Activated CD4-positive, alpha-beta T cell treated with anti-CD3 and anti-CD28 coated beads for 24 hours (primary cell): Measurements from ENCODE around the gene MCM5.
"Not testable (repeated sequence)": the region's sequence is repeated elsewhere in the genome, so short reads cannot be mapped to it uniquely, and the experiment has no call there.

Experiments
- DNase-seq, 2 donors: peaks; one replicate each; pipeline ENCODE4 v3.0.0-alpha.2; 2020; ENCODE audit warnings: low read depth in 2 of 2

MCM5 gene

DNA sequence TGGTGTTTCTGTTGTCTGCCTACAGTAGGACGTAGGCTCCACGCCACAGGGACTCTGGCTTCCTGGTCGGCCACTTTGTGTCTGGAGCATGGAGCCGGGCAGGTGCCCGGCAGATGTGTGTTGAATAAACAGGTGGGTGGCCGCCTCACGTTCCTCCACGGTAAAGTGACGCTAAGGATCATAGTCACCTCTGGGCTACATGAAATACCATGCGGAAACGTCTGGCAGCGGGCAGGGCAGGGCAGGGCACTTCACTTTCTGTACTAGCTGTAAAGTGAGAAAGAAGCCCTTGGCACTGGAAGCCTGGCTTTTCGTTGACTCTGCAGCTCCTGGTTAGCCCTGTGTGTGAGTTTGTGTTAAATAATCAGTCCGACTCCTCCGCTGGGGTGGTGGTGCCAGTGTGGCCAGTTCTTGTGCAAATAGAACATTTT lies 52.4 kb downstream of the MCM5 start:
- no peak for DNase-seq

DNA sequence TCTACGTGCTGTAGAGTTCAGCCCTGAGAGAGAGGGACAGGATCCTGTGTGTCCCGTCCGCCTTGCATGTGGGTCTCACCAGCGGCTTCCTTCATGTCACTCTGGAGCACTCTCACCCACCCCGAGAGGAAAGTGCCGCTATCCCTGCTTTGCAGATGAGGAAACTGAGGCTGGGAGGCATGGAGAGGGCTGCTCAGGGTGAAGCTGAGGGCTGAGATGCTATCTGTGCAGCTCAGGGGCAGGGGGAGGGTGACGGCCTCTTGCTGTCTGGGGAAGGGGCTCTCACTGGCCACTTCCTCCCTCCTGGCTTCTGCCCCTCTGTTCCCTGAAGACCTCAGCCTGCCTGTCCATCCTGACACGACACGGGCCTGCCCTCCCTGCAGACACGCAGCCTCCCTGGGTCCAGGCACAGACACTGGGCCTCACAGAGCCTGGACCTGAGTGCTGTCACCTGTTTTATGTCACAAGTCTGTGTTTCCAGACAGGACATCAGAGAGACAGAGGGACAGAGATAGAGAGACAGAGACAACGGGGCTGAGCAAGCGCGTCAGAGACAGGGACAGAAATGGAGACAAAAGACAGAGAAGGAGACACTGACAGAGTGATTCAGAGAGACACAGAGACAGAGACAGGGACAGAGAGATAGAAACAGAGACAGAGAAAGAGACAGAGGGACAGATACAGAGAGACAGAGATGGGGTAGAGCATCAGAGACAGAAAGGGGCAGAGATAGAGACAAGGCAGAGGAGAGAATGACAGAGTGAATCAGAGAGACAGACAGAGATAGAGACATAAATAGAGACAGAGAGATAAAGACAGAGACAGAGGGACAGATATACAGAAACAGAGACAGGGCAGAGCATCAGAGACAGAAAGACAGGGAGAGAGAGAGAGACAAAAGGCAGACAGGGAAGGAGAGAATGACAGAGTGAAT lies 53.1 kb downstream of the MCM5 start:
- DNase-seq = no peak

DNA sequence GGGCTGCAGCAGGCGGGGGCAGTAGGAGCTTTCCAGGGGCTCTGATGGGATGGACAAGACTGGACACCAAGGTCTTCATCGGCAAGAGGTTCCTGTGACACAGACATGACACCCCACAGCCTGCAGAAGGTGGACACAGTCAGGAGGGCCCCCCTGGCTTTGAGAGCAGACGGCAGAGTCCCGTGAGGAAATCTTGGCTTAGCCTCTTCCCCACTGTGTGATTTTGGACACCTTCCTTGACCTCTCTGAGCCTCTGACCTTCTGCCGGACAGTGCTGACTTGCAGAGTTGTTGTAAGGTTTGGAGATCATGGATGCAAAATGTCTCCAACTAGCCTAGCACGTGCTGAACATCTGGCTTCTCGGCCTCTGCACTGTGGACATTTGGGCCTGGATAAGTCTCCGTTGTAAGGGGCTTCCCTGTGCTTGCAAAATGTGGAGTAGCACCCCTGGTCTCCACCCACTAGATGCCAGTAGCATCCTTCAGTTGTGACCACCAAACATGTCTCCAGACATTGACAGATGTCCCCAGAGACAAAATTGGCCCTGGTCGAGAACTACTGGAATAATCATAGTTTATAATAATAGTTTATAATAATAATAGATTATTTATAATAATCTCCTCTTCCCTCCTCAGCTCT lies 54.6 kb downstream of the MCM5 start:
- DNase-seq = no peak

DNA sequence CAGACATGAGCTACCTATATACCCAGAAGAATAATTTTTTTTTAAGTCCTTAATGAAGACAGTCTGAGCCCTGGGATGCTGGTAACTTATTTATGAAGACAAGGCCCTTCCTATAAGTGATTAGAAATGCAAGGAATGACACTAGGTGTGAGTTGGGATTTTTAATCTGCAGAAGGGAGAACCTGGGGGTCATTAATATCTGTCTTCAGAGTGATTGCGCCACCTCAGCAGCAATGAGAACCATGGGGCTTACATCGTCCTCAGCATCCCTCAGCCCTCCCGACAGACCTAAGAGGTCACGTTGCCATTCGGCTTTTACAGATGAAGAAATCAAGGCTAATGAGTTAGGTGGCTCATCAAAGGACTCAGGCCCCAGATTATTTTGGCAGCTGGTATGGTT lies 55.6 kb downstream of the MCM5 start:
- no peak for DNase-seq

GRCh38 chr22:35456757-35457156 lies 56.8 kb downstream of the MCM5 start:
- no peak for DNase-seq

GRCh38 chr22:35457729-35458546 lies 58.0 kb downstream of the MCM5 start:
- DNase-seq = no peak

DNA sequence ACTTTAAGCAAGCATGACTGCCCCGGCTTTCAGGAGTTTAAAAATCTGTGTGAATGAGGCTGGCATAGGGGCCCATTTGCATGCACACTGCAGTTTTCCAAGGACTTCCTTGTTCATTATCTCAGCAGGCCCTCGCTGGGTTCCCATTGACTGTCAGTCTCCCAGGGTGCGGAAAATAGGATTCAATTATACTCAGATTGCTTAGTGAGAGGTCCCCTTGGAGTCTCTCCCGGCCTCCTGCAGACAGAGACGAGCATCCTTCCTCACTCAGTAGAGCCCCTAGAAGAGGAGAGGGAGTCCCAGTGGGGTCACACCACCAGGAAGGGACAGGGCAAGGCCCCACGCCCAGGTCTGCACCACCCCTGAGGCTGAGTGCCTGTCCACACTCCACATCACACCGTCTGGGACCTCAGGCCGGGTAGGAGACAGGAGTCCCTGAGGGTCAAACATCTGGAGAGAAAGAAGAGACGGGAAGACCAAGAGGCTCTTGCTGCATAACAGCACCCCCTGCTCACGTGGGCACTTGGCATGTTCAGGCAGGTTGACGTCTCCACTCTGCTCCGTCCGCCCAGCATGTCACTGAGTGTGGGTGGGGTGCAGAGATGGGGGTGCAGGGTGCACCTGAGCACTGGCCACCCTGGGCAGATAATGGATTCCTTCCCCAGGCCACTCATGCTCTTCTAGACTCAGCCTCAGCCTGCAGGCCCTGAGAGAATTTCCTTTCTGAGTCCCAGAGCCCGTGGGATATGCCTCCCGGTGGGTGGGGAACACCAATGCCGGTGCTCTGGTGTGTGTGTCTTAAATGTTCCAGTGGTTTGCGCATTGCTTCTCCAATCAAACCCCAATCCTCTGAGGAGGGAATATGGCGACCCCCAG lies 58.8 kb downstream of the MCM5 start:
- no peak for DNase-seq

GRCh38 chr22:35459423-35459894 lies 59.5 kb downstream of the MCM5 start:
- DNase-seq = no peak

DNA sequence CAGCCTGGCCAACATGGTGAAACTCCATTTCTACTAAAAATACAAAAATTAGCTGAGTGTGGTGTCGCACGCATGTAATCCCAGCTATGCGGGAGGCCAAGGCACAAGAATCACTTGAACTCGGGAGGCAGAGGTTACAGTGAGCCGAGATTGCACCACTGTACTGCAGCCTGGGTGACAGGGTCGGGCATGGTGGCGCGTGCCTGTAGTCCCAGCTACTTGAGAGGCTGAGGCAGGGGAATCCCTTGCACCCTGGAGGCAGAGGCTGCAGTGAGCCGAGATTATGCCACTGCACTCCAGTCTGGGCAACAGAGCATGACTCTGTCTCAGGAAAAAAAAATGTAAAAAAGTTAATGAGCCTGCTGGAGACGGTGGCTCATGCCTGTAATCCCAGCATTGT lies 60.0 kb downstream of the MCM5 start:
- DNase-seq = not testable (repeated sequence)

- DNase-seq = no peak
These were observed 60.7 kb downstream of the MCM5 start for GRCh38 chr22:35460688-35461087.

DNA sequence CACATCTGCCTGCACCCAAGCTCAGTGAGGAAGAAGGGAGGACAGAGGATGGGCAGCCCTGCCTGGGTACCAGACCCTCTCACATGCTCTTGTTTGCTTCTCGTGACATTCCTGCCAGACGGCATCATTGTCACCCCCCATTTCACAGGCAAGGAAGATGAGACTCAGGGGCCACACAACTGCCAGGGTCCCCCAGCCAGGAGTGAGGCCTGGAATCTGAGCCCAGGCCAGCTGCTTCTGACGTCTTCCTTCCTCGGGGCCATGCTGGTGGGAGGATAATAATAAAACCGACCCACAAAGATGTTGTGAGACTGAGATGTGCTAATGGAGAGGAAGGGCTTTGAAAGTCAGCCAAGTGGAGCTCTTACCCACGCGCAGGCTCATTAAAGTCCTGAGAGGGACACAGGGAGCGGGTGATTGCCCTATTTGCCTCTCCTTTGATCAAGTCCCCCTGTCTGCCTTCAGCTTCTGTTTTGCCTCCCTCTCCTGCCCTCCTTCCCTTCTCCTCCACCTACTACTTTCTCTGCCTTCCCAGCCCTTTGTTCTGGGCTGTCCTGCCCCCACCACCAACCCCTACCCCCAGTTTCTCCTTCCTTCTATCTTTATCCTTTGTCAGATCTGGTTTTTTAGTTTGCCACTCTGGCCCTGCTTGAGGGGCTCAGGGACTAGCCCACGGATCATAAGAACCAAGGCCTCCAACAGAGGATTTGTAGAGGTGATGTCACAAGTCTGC lies 62.7 kb downstream of the MCM5 start:
- DNase-seq = no peak

DNA sequence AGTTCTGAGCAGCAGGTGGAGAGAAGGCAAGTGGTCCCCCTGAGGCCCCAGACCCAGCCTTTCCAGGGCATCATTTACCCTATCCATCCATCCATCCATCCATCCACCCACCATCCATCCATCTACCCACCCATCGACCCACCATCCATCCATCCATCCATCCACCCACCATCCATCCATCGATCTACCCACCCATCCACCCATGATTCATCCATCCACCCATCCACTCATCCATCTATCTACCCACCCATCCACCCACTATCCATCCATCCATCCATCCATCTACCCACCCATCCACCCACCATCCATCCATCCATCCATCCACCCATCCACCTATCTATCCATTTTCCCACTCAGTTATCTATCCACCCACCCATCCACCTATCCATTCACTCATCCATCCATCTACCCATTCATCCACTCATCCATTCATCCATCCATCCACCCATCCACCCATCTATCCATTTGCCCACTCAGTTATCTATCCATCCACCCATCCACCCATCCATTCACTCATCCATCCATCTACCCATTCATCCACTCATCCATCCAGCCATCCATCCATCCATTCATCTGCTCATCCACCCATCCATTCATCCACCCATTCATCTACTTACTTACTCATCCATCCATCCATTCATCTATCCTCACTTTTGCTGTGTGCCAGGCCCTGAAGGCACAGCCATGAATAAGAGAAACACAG lies 63.4 kb downstream of the MCM5 start:
- DNase-seq = no peak

GRCh38 chr22:35464399-35464798 lies 64.5 kb downstream of the MCM5 start:
- DNase-seq = no peak

DNA sequence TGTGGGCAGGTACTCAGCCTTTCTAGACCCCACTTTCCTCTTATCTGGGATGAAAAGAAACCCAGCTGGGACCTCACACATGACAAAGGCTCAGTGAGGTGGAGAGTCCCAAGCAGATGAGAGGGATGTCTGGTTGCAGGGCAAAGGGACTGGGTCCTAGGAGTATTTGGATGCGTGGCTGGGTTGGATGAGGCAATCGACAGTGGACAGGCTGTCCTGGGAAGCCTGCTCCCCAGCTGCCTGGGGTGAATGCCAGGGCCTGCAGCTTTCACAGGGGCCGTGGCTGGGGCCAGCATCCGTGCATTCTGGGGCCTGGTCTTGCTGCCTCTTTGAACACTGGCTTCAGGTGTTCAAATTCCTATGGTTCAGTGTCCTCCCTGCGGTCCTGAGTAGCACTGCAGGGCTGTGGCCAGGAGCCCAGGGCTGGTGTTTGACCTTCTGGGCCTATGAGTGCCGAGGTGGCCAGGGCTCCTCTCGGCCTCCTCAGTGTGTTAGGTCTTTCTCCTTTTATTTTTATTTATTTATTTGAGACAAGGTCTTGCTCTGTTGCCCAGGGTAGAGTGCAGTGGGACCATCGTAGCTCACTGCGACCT lies 65.3 kb downstream of the MCM5 start:
- no peak for DNase-seq

- DNase-seq = no peak
These were observed 67.9 kb downstream of the MCM5 start for GRCh38 chr22:35467681-35468434.

- no peak for DNase-seq
These were observed 71.0 kb downstream of the MCM5 start for GRCh38 chr22:35470903-35471321.

DNA sequence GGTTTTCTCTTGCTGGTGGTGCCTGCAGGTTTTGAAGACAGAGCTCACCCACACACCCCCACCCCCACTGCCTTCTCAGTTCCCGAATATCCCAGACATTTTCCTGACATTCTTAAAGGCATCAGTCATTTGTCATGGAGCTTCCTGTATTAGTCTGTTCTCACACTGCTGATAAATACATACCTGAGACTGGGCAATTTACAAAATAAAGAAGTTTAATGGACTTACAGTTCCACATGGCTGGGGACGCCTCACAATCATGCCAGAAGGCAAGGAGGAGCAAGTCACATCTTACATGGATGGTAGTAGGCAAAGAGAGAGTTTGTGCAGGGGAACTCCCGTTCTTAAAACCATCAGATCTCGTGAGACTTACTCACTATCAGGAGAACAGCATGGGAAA lies 71.6 kb downstream of the MCM5 start:
- DNase-seq = not testable (repeated sequence)

DNA sequence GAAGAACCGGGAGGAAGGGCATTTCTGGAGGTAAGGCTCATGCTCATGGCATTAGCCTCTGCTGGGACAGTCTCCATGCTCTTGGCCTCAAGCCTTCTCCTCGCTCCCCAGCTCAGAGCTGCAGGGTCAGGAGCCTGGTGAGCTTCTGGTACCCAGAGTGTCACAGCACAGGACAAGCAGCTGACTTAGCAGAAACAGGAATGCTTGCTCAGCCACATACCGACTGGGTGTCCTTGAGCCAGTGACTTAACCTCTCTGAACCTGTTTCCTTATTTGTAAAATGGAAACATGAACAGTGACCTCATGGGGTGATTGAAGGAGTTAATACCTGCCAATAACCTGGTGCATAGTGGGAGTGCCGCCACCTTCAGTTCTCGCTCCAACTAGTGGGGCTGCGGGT lies 72.5 kb downstream of the MCM5 start:
- no peak for DNase-seq

- no peak for DNase-seq
These were observed 74.0 kb downstream of the MCM5 start for GRCh38 chr22:35473971-35474370.
